ENCODE results near the gene CBX7. TPM values are rescaled to one million over a fixed set of nuclear protein-coding genes. Genes with fewer than 3 reads are reported as not detected.

Gene CBX7
- total and polyA plus RNA-seq, 2 of the 8 experiments (the other 6 are each of a cell fraction or from before 2014, with no cell fraction given): 6.9 to 8.7 TPM

DNA sequence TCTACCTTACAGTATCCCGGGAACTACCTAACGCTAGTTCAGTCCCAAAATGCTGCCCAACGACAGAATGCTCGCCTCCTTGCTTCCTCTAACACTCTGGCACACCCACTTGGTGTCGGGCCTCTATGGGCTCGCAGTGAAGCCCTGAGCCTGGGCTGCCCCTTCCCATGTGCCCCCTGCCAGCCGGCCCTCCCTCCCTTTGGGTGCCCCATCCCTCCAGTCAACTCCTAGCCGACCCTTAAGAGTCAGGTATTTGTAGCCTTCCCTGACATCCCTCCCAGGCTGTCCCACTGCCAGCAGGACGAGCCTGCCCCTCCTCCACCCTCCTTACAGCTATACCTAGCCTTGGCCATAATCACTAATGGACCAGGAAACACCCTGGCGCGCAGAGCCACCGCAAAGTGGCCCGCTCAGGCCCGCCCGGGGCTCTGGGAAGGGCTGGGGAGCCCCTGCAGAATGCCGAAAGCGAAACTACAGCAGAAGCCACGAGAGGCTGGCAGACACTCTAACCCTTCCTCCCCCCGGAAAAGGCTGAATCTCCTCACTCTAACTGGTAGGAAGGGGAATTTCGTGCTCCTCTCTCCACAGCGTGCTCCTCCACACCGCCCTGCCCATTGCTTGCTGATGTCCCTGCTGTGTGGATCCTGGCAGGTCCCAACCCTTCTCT lies 8.2 kb downstream of the CBX7 start:
- Histone ChIP-seq H2BK5ac (ENCODE audit: low read depth, low read length) (no peak overlapping the region), H3K23ac (ENCODE audit: insufficient read length) (no peak overlapping the region), H2BK20ac (ENCODE audit: low read length) (no peak overlapping the region), H3K4me2 (ENCODE audit: insufficient read depth in 1 of 2, low read depth in 2 of 2, low read length in 2 of 2) (peak overlapping the region; percentile 78 to 94), H3K27ac (ENCODE audit: low read depth, low read length) (no peak overlapping the region), H4K8ac (ENCODE audit: extremely low read depth, insufficient read depth, low read length) (no peak overlapping the region; the same call in 1 of the 2 replicates), H3K4me1 (replicated peaks in 1 of 4; ENCODE audit: control insufficient read depth in 3 of 4, insufficient read depth in 4 of 4, low read length in 3 of 4) (peaks cover 12 to 24% (median 19%) of the 10 kb centered on the region in 4 experiments), H2BK15ac (ENCODE audit: low read length) (no peak overlapping the region), H3K4me3 (ENCODE audit: extremely low read depth in 1 of 4, insufficient read depth in 2 of 4, low read depth in 3 of 4, low read length in 4 of 4) (peak overlapping the region; percentile 87 to 99 (median 92); a peak in 6 of 8 replicates), H2AFZ (ENCODE audit: low read length) (no peak overlapping the region), H3K14ac (ENCODE audit: insufficient read length) (no peak overlapping the region), H3K27me3 (replicated peaks in 1 of 4; ENCODE audit: control insufficient read depth in 3 of 4, extremely low read depth in 1 of 4, insufficient read depth in 3 of 4, low read length in 3 of 4) (no peaks in the 10 kb centered on the region; a peak in 1 of 7 replicates), H3K18ac (ENCODE audit: extremely low read depth, low read length) (no peak overlapping the region), H2AK5ac (ENCODE audit: low read depth, low read length) (no peak overlapping the region), H3K23me2 (ENCODE audit: low read depth, low read length) (peaks cover 11% of the 10 kb centered on the region; the same call in 1 of the 2 replicates), H3K56ac (replicated peaks; ENCODE audit: insufficient read length, low read depth, low read length) (no peak overlapping the region), H3K79me1 (ENCODE audit: low read depth, low read length) (no peaks in the 10 kb centered on the region), H4K5ac (ENCODE audit: insufficient read length, low read depth, low read length) (no peak overlapping the region), H3K36me3 (ENCODE audit: control insufficient read depth in 2 of 4, insufficient read depth in 4 of 4, low read length in 3 of 4) (no peaks in the 10 kb centered on the region), H3K9me3 (ENCODE audit: insufficient read depth in 2 of 2, low read depth in 1 of 2, low read length in 1 of 2) (no peaks in the 10 kb centered on the region), H2BK12ac (ENCODE audit: low read depth, low read length) (peak overlapping the region; percentile 51), H3K9ac (replicated peaks in 1 of 4; ENCODE audit: extremely low read depth in 1 of 4, low read depth in 3 of 4, low read length in 3 of 4) (no peak overlapping the region), H2BK120ac (replicated peaks; ENCODE audit: low read depth, low read length) (no peak overlapping the region), H4K91ac (replicated peaks; ENCODE audit: insufficient read length, low read length) (peak overlapping the region; percentile 56), H3K4ac (replicated peaks; ENCODE audit: insufficient read length, low read depth, low read length) (peak overlapping the region; percentile 32), H3K79me2 (ENCODE audit: control insufficient read depth in 1 of 2, insufficient read depth in 2 of 2, low read length in 2 of 2) (no peaks in the 10 kb centered on the region), H4K20me1 (replicated peaks in 1 of 2; ENCODE audit: control insufficient read depth in 1 of 2, insufficient read depth in 2 of 2, low read length in 2 of 2) (no peaks in the 10 kb centered on the region)
- DNase-seq (ENCODE audit: low read depth in 1 of 2, low spot score in 2 of 2) (no peak), FAIRE-seq (no peak)
- ChIA-PET CTCF (ENCODE audit: partially characterized antibody) (interaction anchor here (1.0 to 2.1 kb wide), 3 partner anchors 9 to 165 kb away, joined by 3 to 9 read pairs (median 3); no protein-coding TSS in a partner anchor), POLR2A (ENCODE audit: partially characterized antibody) (no interaction called here)
- WGBS, 2 experiments (ENCODE audit: extremely low coverage in 1 of 2, insufficient coverage in 1 of 2, insufficient read length in 1 of 2, insufficient replicate concordance in 2 of 2, low coverage in 1 of 2, low lambda C conversion rate in 2 of 2, missing lambda C conversion rate in 1 of 2): 18% methylated on average over 19 of the region's 22 CpGs; no CpG with 5 or more reads in 1 of the 2 experiments
- peak; percentile 1 for TF ChIP-seq ASH2L (IDR thresholded peaks at IDR 0.05; ENCODE audit: low read length)
- TF ChIP-seq POU5F1 (IDR thresholded peaks at IDR 0.05; ENCODE audit: low read depth, low read length): no peak
- TF ChIP-seq SIN3A (conservative IDR thresholded peaks at IDR 0.05 in 1 of 2, IDR thresholded peaks at IDR 0.05 in 1 of 2; ENCODE audit: low read depth in 1 of 2, low read length in 2 of 2): peak in 1 of 2 experiments; percentile 51; a peak in 1 of 4 replicates
